Measurements from ENCODE around the gene FBXO5.
"Not testable (repeated sequence)": the region's sequence is repeated elsewhere in the genome, so short reads cannot be mapped to it uniquely, and the experiment has no call there.

The FBXO5 gene, protein sequence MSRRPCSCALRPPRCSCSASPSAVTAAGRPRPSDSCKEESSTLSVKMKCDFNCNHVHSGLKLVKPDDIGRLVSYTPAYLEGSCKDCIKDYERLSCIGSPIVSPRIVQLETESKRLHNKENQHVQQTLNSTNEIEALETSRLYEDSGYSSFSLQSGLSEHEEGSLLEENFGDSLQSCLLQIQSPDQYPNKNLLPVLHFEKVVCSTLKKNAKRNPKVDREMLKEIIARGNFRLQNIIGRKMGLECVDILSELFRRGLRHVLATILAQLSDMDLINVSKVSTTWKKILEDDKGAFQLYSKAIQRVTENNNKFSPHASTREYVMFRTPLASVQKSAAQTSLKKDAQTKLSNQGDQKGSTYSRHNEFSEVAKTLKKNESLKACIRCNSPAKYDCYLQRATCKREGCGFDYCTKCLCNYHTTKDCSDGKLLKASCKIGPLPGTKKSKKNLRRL
- 3.6 to 26.8 (median 6.0) reads per million in 17 experiments for total RNA-seq

DNA sequence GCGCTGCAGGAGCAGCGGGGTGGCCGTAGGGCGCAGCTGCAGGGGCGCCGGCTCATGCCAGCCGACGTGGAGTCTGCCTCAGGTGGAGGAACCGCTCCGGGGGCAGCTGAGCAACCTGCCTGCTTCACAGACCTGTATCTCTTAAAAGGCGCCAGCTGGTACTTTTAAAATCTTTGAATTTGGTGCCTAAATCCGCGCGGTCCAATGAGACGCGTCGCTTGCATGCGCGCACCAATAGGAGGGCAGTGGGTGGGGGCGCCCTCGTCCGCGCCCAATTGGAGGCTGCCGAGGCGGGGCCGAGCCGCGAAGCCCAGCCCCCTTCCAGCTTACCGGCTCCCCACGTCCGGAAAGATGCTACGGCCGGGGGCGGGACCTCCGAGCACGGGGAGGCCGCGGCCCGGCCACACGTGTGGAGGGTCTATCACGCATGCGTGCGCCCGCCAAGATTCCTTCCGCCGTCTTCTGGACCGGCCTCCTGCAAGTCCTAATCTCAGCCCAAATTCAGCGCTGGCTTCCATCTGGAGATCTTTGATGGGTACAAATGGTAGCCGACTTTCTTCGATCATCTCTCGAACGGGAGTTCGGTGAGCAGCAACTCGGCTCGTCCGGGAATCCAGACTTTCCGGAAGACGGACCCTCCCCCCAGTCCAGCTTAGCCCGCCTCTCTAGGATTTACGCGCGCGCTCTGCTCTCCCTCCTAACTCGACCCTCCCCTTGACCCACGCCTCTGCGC lies at the start of gene FBXO5:
Gene FBXO5 (minus strand): TSS at position 138 of the 733 bp plus-strand sequence. CDS start 82 bp downstream, at position 56.
- DNase-seq, result peak; percentile 98 to 100 (median 99)

DNA sequence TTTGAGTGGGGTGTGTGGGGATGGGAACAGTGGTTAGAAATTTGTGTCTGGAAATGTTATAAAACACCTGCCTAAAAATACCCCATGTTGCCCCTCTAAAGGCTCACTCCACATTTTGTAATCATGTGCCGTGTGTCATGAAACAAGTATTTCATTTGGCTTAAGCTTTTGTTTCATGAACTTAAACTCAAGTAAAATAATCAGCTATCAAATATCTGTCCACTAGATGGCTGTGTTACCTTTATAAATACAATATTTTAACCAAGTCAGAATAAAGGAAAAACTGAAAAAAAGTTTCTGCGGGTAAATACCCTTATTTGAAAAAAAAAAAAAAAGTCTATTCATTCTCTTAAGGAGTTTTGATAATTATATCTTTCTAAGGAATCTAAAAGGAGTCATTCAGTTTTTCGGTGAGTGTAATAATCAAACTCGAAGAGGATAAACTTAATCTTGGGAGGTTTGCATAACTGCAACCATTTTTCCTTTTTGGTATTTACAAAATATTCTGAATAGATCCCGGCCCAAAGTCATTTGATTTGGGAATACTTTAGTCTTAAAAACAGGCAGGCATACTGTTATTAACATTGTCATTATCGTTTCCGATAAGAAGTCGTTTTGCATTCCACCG lies 49.5 kb upstream of the FBXO5 start:
- DNase-seq, result peak in 2 of 4 experiments; percentile 60 to 67

DNA sequence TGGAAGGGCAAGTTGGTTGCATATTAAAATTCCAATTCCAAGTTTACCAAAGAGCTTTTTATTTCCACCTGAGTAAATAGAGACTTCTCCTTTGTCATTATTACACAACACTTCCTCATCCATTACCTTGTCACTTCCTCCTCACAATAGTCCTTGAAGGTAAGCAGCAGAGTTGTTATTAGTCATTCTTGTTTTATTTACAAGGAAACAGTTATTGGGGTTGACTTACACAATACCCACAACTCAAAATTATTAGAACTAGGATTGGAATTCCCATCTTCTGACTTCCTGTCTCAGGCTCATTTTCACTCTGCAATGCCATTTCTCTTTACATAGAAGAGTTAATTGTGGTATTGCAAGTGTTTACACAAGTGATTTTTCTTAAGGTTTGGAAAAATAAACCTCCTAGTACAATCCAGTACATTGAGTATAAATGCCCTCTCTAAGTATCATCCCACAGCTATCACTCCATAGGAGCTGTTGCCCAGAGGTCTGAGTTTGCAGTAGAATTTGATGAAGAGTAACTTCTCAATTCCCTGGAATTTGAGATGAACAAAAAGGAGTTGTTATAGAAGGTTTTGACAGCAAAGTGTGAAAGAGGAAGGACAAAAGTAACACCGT lies 48.6 kb upstream of the FBXO5 start:
- no peak for DNase-seq

DNA sequence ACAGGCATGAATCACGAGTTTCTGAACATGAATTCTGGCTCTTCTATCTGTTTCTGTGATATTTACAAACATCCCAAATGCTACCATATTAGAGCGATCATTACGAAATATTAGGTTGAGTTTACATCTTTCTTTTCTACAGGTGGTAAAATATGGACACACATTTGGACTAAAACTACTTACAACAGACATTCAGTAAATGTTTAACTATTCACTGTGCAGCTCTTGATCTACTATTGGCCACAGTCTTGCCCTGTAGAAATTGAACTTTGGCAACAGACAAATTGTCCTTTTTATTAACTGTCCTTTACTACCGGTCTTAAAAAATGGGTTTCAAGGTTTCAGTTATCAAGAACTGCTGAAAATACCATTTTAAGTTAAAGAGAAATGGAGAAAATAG lies 46.1 kb upstream of the FBXO5 start:
- no peak for DNase-seq

DNA sequence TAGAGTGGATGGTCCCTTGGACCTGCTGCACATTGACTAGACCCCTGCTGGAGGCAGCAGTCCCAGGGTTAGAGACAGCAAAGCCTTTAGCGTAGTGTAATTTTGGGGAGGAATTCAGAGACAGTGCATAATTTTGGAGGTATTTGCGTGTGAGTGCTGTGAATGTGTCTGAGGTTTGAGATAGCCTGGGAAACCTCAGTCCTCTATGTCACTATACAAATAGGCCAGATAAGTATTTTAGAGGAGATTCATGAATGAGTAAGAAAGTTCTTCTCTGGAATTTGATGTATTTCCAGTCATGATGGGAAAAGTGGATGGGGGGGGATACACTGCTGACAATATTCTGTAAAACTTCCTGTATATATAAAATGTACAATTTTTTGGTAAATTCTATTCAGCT lies 45.4 kb upstream of the FBXO5 start:
- DNase-seq, result no peak

DNA sequence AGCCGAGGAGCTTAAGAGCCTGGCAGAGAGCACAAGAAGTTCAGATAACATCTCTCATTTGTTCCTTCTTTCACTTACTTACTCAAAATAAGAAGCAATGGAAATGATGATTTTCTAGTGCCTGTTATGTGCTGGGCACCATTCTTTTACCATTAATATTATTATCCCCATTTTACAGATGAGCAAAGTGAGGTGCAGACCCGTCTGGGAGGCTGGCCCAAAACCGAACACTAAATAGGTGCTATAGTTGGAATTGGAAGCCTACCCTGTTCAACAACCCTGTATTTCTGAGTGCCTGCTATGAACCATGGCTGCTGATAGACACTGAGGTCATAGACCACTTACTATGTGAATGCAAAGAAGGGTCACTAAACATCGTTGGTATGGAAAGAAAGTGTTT lies 44.6 kb upstream of the FBXO5 start:
- DNase-seq, result no peak

DNA sequence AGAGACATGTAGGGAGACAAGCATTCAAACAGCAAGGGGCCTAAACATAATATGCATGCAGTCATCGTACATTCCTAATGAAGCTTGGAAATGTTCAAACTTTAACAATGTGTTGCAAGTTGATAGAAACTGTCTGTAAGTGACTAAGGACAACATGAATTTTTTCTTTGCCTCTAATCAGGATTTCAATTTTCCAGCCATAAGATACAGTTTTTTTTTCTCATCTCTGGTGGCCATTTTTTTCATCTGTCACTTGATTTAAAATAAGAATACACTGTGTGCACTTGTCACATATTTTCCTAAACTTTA lies 41.8 kb upstream of the FBXO5 start:
- no peak for DNase-seq

DNA sequence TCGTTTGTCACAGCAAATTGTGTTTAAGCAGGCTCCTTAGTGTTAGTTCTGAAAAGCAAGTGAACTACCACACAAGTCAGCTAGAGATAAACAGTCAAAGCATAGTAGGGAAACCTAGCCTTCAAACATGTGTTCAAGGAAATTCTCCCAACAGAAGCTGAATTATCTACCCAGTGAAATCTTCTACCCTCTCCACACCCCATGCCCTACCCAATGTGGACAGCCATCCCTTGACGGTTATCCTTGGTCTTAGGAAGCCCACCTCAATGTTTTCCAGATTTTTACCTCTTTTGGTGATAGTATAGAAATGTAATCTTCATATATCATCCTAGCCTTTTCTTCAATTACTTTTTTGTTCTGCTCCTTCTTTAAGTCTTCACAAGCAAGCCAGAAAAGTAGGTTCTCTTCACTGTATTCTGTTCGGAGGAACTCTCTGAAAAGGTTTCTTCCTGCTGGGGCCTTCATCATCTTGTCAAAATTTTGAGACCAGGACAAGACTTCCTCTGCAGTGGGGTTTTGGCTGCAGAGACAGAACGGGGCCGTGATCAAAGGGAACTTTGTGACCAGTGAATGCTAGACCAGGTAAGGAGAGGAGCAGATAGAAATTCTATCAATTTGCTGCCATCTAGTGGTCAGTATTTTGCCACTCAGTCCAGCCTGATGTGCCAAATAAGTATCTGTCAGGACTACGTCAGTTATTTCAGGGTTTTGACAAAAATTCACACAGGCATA lies 41.3 kb upstream of the FBXO5 start:
- DNase-seq, result peak; percentile 66 to 75 (median 70)

DNA sequence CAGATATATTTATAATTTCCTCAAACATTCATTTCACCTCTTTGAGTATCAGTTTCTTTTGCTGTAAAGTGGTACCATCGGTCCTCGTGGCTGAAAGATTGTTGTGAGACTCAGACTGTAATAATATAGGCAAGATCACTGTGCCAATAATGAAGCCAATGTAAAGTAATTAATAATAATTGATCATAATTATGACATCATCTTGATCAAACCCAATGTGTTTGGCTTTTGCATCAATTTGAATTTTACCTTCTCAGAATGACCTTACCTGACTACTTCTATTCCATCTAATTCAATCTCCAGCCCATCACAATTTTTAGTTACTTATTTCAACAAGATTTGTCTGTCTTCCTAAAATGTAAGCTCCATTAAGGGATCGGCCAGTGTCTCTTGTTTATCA lies 35.5 kb upstream of the FBXO5 start:
- no peak for DNase-seq

DNA sequence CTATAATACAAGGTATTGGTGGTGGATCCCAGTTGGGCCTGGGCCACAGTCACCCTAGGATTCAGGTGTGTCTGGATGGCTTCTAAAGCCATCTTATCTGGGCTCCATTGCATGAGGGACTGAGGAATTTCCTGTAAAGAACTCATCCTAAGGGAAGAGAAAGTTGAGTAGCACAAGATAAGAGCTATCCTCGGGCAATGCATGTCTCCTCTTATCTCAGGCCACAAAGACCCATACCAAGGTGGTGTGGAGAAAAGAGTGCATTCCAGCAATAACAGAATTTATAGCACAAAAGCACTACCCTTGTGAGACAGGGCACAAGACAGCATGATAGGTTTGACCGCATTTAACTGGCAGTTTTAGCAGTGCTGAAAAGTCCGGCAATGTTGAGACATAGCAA lies 34.0 kb upstream of the FBXO5 start:
- no peak for DNase-seq

DNA sequence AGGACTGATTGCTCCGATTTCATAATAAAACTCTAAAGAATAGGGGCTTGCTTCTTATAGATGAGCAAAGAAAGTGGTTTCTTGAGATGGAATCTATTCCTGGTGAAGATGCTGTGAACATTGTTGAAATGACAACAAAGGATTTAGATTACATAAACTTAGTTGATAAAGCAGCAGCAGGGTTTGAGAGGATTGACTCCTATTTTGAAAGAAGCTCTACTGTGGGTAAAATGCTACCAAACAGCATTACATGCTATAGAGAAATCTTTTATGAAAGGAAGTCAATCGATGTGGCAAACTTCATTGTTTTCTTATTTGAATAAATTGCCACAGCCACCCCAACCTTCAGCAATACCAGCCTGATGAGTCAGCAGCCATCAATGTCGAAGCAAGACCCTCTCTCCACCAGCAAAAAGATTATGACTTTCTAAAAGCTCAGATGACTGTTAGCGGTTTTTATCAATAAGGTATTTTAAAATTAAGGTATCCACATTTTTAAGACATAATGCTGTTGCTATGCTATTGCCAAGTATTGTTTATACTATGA lies 32.3 kb upstream of the FBXO5 start:
- DNase-seq, result no peak

DNA sequence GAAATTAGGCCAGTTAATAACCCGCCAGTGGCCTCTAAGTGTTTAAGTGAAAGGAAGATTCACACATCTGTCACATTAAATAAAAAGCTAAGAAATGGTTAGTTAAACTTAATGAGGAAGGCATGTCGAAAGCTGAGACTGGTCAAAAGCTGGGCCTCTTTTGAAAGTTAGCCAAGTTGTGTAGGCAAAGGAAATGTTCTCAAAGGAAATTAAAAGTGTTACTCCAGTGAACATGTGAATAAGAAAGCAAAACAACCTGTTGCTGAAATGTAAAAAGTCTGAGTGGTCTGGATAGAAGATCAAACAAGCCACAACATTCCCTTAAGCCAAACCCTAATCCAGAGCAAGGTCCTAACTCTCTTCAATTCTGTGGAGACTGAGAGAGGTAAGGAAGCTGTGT lies 30.6 kb upstream of the FBXO5 start:
- no peak for DNase-seq

DNA sequence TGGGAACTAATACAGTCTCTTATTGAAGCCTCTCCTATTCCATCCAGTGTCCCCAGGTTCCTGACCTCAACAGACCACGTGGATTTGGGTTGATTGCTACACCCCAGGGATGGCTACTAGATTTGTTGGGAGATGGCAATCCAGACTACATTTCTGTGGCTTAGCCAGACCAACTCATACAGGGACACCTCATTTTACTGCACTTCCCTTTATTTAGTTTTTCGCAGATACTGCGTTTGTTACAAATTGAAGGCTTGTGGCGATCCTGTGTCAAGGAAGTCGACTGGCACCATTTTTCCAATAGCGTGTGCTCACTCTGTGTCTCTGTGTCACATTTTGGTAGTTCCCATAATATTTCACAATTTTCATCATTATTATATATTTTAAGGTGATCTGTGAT lies 30.0 kb upstream of the FBXO5 start:
- DNase-seq, result no peak

DNA sequence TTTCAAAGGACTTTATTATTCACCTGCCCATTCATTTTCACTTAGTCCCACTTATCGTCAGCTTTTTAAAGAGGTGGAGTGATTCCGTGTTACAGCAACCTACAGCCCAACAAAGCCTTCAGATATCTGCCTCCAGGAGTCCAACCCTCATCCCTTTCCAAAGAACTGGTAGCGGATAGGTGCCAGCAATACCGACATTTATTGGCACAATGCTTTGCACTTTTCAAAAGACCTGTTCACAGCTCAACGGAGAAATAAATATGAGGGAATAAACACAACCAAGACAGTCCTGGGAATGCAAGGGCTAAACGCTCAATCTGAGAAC lies 20.5 kb upstream of the FBXO5 start:
- peak in 2 of 4 experiments; percentile 4 to 9 for DNase-seq

DNA sequence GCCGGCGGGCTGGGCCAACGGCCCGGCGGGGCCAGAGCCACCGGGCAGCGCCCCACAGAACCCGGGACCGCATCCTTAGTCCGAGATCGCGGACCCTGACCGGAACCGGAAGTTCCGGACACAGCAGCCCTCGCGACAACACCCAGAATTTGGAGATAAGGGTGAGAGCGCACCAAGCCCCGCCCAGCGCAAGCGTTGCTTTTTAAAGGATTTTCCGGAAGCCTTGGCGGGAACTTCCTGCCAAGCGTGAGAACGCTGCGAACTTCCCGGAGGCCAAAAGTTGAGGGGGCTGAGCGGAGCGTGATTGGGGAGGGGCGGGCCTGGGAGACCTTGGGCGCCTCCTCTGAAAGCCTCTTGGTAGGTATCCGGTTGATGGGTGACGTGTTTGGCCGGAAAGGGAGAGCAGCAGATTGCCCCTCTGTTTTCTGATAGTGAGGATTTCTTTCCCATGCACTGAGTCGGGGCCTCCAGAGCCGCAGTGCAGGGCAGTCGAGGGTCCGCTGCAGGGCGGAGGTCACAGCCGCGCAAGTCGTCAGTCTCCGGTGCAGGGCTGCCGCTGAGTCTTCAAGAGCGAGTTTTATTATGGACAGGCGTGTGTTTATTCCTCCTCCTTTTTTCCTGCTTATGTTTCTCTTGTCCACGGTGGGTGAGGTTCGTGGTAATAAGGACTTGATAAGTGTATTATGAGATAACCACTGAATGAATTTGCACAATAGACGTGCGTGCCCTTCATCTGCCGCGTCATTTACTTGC lies 19.9 kb upstream of the FBXO5 start, which contains the start of gene MTRF1L:
Gene MTRF1L (minus strand): TSS at position 97 of the 753 bp plus-strand sequence. CDS start 24 bp downstream, at position 73.
- DNase-seq, result peak; percentile 96 to 98 (median 97)

DNA sequence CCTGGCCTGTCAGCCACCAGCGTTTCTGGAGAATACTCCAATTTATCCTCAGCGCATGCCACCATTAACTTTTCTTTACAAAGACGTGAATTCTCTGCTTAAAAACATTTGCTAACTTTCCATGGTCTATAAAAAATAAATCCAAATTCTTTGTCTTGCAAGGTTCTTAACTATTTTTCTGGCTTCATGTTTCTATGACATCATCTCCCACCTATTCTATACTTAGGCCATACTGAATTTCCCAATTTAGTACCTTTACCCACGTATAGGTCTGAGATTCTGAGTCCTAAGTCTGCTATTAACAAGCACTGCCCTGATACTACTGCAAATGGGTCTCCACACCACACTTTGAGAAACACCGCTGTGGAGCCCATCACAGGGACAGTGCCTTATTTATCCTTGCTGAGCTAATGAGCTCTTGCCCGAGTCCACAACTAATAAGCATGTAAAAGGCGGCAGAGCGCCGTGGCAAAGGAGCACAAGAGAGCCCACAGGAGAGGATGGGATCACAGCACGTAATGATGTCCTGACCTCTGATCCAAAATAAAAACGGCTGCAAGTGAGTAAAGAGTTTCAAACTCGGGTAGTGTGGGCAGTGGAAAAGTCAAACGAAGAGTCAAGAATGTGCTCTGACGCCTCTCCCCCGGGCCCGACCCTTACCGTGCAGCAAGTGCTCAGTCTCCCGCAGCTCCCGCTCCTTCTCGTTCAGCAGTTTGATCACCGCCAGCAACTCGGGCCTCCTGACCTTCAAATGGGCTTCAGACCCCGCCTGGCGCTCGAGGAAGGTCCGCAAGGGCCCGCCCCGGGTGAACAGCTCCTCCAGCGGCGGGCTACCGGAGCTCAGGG lies 19.1 kb upstream of the FBXO5 start:
- DNase-seq, result peak in 3 of 4 experiments; percentile 9 to 40 (median 20)

DNA sequence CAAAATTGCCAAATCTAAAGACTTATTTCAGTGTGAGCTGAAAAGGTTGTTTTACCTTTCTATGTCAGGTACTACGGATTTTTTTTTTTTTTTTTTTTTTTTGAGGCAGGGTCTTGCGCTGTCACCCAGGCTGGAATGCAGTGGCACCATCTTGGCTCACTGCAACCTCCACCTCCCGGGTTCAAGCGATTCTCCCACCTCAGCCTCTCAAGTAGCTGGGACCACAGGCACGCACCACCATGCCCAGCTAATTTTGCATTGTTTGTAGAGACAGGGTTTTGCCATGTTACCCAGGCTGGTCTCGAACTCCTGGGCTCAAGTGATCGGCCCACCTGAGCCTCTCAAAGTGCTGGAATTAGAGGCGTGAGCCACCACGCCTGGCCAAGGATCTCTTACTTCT lies 17.9 kb upstream of the FBXO5 start:
- DNase-seq, result not testable (repeated sequence)

DNA sequence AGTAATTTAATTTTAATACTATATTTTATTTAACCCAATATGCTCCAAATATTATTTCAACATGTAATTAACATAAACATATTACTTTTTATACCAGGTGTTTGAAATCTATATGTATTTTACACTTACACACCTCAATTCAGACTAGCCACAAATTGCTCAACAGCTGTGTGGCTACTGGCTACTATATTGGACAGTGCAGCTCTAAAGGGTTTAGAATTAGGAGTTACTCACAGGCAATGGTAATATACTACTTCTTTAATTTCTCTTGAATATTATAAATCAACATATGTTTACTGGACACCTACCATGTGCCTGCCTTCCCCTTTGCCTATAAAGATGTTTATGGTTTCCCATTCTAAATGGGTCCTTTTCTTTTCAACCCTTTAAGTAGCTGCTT lies 17.4 kb upstream of the FBXO5 start:
- no peak for DNase-seq

DNA sequence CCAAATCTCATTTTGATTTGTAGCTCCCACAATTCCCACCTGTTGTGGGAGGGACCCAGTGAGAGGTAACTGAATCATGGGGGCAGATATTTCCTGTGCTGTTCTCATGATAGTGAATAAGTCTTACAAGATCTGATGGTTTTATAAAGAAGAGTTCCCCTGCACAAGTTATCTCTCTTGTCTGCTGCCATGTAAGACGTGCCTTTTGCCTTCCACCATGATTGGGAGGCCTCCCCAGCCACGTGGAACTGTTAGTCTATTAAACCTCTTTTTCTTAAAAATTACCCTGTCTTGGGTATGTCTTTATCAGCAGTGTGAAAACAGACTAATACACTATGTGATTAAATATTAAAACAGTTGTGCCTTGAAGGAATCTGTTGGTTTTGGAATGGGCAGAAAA lies 16.7 kb upstream of the FBXO5 start:
- DNase-seq, result not testable (repeated sequence)

DNA sequence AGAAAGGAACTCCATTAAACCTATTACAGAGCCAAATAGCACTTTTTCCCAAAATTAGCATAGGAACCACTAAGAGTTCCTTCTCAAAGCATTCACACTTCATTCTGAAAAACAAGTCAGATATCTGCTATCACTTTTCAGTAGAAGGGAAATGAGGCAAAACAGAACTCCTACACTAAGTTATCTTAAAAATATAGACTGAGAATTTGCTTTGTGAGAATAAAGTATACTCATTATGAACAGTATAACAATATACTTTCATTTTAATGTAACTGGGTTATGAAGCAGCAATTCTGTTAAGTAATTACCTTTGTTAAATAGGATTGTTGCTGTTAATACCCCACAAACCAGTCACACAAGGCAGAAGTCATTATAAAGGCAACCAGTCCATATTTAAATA lies 11.0 kb upstream of the FBXO5 start:
- DNase-seq, result no peak

Data from suppressor macrophage (primary cell).